NT2/D1 (cell line): ENCODE data around the gene USP16.
A peak's percentile ranks its signal among the peaks of the same experiment; 100 is the strongest.
"Not testable (repeated sequence)": the region's sequence is repeated elsewhere in the genome, so short reads cannot be mapped to it uniquely, and the experiment has no call there.

Experiments used
- DNase-seq: peaks from one replicate; pipeline ENCODE4 v3.0.0-alpha.2; 2011; ENCODE audit warnings: low read depth, low spot score
- H3K27me3 ChIP-seq: 2 replicates; pipeline ENCODE4 v1.6.0; 2011; ENCODE audit warnings: mild to moderate bottlenecking; ENCODE audit not compliant: insufficient read length, insufficient read depth
- H3K36me3 ChIP-seq: 2 replicates; pipeline ENCODE4 v1.6.1; 2011; ENCODE audit warnings: mild to moderate bottlenecking, low read length, mixed read lengths; ENCODE audit not compliant: insufficient read depth, insufficient read length
- H3K4me1 ChIP-seq: 2 replicates; pipeline ENCODE4 v1.5.1; 2011; ENCODE audit not compliant: insufficient read depth, insufficient read length
- H3K4me3 ChIP-seq: 2 replicates; pipeline ENCODE4 v1.5.1; 2011; ENCODE audit warnings: low read depth; ENCODE audit not compliant: insufficient read length
- H3K9ac ChIP-seq: 2 replicates; pipeline ENCODE4 v1.6.0; 2011; ENCODE audit warnings: low read depth; ENCODE audit not compliant: insufficient read length
- H3K9me3 ChIP-seq: 2 replicates; pipeline ENCODE4 v1.5.1; 2011; ENCODE audit warnings: mild to moderate bottlenecking, low read length; ENCODE audit not compliant: insufficient read depth
- SUZ12 ChIP-seq: IDR thresholded peaks from 2 replicates; pipeline ENCODE4 v1.6.1; 2011; ENCODE audit not compliant: insufficient read length, insufficient read depth; ENCODE audit errors: extremely low read depth
- YY1 ChIP-seq: IDR thresholded peaks from 2 replicates; pipeline ENCODE4 v1.6.1; 2011; ENCODE audit not compliant: insufficient read length, insufficient read depth
- ZNF274 ChIP-seq: IDR thresholded peaks from 2 replicates; pipeline ENCODE4 v1.6.1; 2011; ENCODE audit warnings: mild to moderate bottlenecking, low read depth, low read length

USP16 gene

GRCh38 chr21:29064850-29065481 lies 40.5 kb downstream of the USP16 start:
- Histone ChIP-seq H3K27me3 (no peaks in the 10 kb centered on the region), H3K4me3 (no peak overlapping the region)
- TF ChIP-seq YY1 (no peak), SUZ12 (no peak), ZNF274 (no peak)

GRCh38 chr21:29072873-29073221 lies 48.4 kb downstream of the USP16 start:
- no peak for DNase-seq
- no peaks in the 10 kb centered on the region for H3K9me3 ChIP-seq
- H3K4me3 ChIP-seq: peak overlapping the region; percentile 96
- peaks cover 42% of the 10 kb centered on the region for H3K36me3 ChIP-seq
- no peaks in the 10 kb centered on the region for H3K27me3 ChIP-seq
- no peaks in the 10 kb centered on the region for H3K4me1 ChIP-seq
- TF ChIP-seq YY1 (no peak), SUZ12 (no peak), ZNF274 (no peak)
- peak overlapping the region; percentile 100 for H3K9ac ChIP-seq

More at GRCh38 chr21:29064850-29065481, 40.5 kb downstream of the USP16 start:
- Histone ChIP-seq H3K9ac (no peak overlapping the region), H3K4me1 (no peaks in the 10 kb centered on the region), H3K9me3 (no peaks in the 10 kb centered on the region), H3K36me3 (peaks cover 100% of the 10 kb centered on the region)
- no peak for DNase-seq

- Histone ChIP-seq H3K36me3 (peaks cover 36% of the 10 kb centered on the region), H3K27me3 (no peaks in the 10 kb centered on the region), H3K4me1 (no peaks in the 10 kb centered on the region), H3K9me3 (no peaks in the 10 kb centered on the region), H3K9ac (peak within 1 kb of the TSS; percentile 100), H3K4me3 (peak within 1 kb of the TSS; percentile 96)
- peak; percentile 100 for DNase-seq
- no peak for TF ChIP-seq ZNF274
- TF ChIP-seq SUZ12: no peak
- TF ChIP-seq YY1: no peak
These were observed 48.9 kb downstream of the USP16 start, which contains the start of gene CCT8 for GRCh38 chr21:29073222-29074006. Gene CCT8 (minus strand): TSS chr21:29073648. CDS start chr21:29073590, 58 bp downstream.

GRCh38 chr21:29074007-29074376 lies 49.5 kb downstream of the USP16 start:
- H3K4me1 ChIP-seq: no peaks in the 10 kb centered on the region
- no peaks in the 10 kb centered on the region for H3K9me3 ChIP-seq
- DNase-seq: no peak
- TF ChIP-seq YY1: no peak
- TF ChIP-seq SUZ12: no peak
- no peak for TF ChIP-seq ZNF274
- H3K9ac ChIP-seq: peak overlapping the region; percentile 100
- H3K36me3 ChIP-seq: peaks cover 31% of the 10 kb centered on the region
- H3K4me3 ChIP-seq: peak overlapping the region; percentile 96
- no peaks in the 10 kb centered on the region for H3K27me3 ChIP-seq

- TF ChIP-seq YY1 (no peak), ZNF274 (no peak), SUZ12 (no peak)
- H3K9me3 ChIP-seq: no peaks in the 10 kb centered on the region
- DNase-seq: no peak
- no peaks in the 10 kb centered on the region for H3K27me3 ChIP-seq
- peaks cover 23% of the 10 kb centered on the region for H3K36me3 ChIP-seq
- no peaks in the 10 kb centered on the region for H3K4me1 ChIP-seq
- no peak overlapping the region for H3K4me3 ChIP-seq
- H3K9ac ChIP-seq: no peak overlapping the region
These were observed 50.3 kb downstream of the USP16 start for GRCh38 chr21:29074783-29075182.

- Histone ChIP-seq H3K4me3 (no peak overlapping the region), H3K36me3 (peaks cover 12% of the 10 kb centered on the region), H3K9me3 (no peaks in the 10 kb centered on the region), H3K9ac (no peak overlapping the region), H3K4me1 (no peaks in the 10 kb centered on the region), H3K27me3 (no peaks in the 10 kb centered on the region)
- DNase-seq: no peak
- no peak for TF ChIP-seq SUZ12
- TF ChIP-seq ZNF274: no peak
- TF ChIP-seq YY1: no peak
These were observed 51.4 kb downstream of the USP16 start for GRCh38 chr21:29075706-29076466.

GRCh38 chr21:29076731-29077640 lies 52.5 kb downstream of the USP16 start:
- H3K4me1 ChIP-seq, H3K27me3 ChIP-seq, H3K9ac ChIP-seq, H3K4me3 ChIP-seq, H3K9me3 ChIP-seq, DNase-seq, H3K36me3 ChIP-seq: not testable (repeated sequence)
